Heart left ventricle (tissue), 16 donors: Measurements from ENCODE around the gene ITPK1. TPM values are rescaled to one million over a fixed set of nuclear protein-coding genes. Genes with fewer than 3 reads are reported as not detected.
A peak's percentile ranks its signal among the peaks of the same experiment; 100 is the strongest.

ENCODE experiments used
- ATAC-seq, 4 donors: fragments of 200-7000 bp; cut with Tn5 transposase; one replicate each; pipeline ENCODE4 v1.9.1; 2020 to 2022; ENCODE audit warnings: moderate library complexity in 4 of 4, mild to moderate bottlenecking in 3 of 4, moderate number of reproducible peaks in 1 of 4
- DNase-seq, 5 donors: peaks; one replicate each; pipeline ENCODE4 v3.0.0-alpha.2; 2020
- H3K27ac ChIP-seq, 12 donors: fragments of 200-600 bp; sonication (generic) in 4 of 12; one replicate each; pipeline versions ENCODE4 v1.5.0 to v1.8.0; 2016 to 2022; ENCODE audit warnings: mild to moderate bottlenecking in 2 of 12
- H3K27me3 ChIP-seq, 9 donors: fragments of 200-600 bp; sonication (generic) in 2 of 9; one replicate each; pipeline versions ENCODE4 v1.5.1 to v1.8.0; 2016 to 2022; ENCODE audit warnings: mild to moderate bottlenecking in 3 of 9
- H3K36me3 ChIP-seq, 9 donors: fragments of 200-600 bp; sonication (generic) in 2 of 9; one replicate each; pipeline versions ENCODE4 v1.5.0 to v1.8.0; 2018 to 2022; ENCODE audit warnings: mild to moderate bottlenecking in 2 of 9
- H3K4me1 ChIP-seq, 12 donors: fragments of 200-600 bp; sonication (generic) in 4 of 12; one replicate each; pipeline versions ENCODE4 v1.5.0 to v1.8.0; 2016 to 2022; ENCODE audit warnings: mild to moderate bottlenecking in 3 of 12
- H3K4me3 ChIP-seq, 12 donors: fragments of 200-600 bp; sonication (generic) in 4 of 12; one replicate each; pipeline versions ENCODE4 v1.5.0 to v1.8.0; 2017 to 2022; ENCODE audit warnings: mild to moderate bottlenecking in 9 of 12, moderate library complexity in 4 of 12
- H3K9me3 ChIP-seq, 12 donors: fragments of 200-600 bp; sonication (generic) in 4 of 12; one replicate each; pipeline versions ENCODE4 v1.5.0 to v1.8.0; 2016 to 2022; ENCODE audit warnings: mild to moderate bottlenecking in 1 of 12
- POLR2A ChIP-seq, 2 donors: fragments of 450-650 bp; IDR thresholded peaks; one replicate each; pipeline ENCODE4 v1.6.1; 2017; ENCODE audit warnings: antibody characterized with exemption in 2 of 2, mild to moderate bottlenecking in 2 of 2, moderate library complexity in 2 of 2
- WGBS, 4 donors: extraction: QIAGEN DNeasy Blood & Tissue Kit in 2 of 4; methylation state at CpG; one replicate each; pipeline versions ENCODE4 v1.1.5 to v1.1.7; 2013 to 2018; 5-methylcytosine and 5-hydroxymethylcytosine counted together
- intact Hi-C, 10 donors: fragments of 100-400 bp; cut with DNase I; formaldehyde crosslinking; loops; one replicate each; pipeline versions ENCODE4 v1.11.1 to v1.14.2; 2022
- polyA plus RNA-seq, 2 donors: library from polyadenylated mRNA; stranded (reverse); fragments of 200-250 nt; gene quantifications; one replicate each; pipeline ENCODE4 v1.2.3, GENCODE V29; 2013
- total RNA-seq, 9 donors: library from RNA; depleted of rRNA in 2 of 9; stranded (reverse); fragments of >200 nt in 2 of 9; fragmentation: NEBNext Ultra II Directional in 3 of 9; extraction: Animal tissue kit (Norgen Biotek cat#: 25700) in 3 of 9; gene quantifications; one replicate each; pipeline versions ENCODE4 v1.1.0 to v1.2.4, GENCODE V29; 2016 to 2023
- TF ChIP-seq, protein P1 (sequence below), 12 donors: fragments of 200-600 bp; sonication (generic) in 4 of 12; IDR thresholded peaks; one replicate each; pipeline versions ENCODE4 v1.5.0 to v1.8.0; 2018 to 2022; ENCODE audit warnings: antibody characterized with exemption in 12 of 12, mild to moderate bottlenecking in 5 of 12
- donor health status: ischemic (EF 13 %, LVEDD 7.1; RV severe dilation, severe dysfunction).
- donor health status: healthy with polysubstance abuse.
- donor health status: DM: no; HTN: yes; CAD: no.
- donor health status: DM: no; HTN: no; CAD: no.
- donor health status: ischemic (EF 25% LVEDD 6.9; RV normal size, moderate dysfunction).
- donor health status: ischemic (EF 25% LVEDD 5.7; RV mildly dilated, moderate dysfunction).
- donor health status: healthy.
- donor health status: DM: yes; HTN: yes; CAD: no.
- donor health status: ischemic (EF 35%, LVEDD 5.7; RV mildly dilated, moderate dysfunction).
- donor health status: nonischemic (EF 11% LVEDD 7.7; RV severe dilation, severe dysfunction).
- donor health status: DM: yes; HTN: yes; CAD: no.
- donor health status: PGD.
- donor health status: ischemic (EF 29% LVEDD 5.4; RV normal size, mild dysfunction).
- donor health status: nonischemic (EF 23%, LVEDD 6.1; RV moderate dilation, normal function).

Gene ITPK1
- total and polyA plus RNA-seq, 11 donors: 44.5 to 158 (median 91.0) TPM

DNA sequence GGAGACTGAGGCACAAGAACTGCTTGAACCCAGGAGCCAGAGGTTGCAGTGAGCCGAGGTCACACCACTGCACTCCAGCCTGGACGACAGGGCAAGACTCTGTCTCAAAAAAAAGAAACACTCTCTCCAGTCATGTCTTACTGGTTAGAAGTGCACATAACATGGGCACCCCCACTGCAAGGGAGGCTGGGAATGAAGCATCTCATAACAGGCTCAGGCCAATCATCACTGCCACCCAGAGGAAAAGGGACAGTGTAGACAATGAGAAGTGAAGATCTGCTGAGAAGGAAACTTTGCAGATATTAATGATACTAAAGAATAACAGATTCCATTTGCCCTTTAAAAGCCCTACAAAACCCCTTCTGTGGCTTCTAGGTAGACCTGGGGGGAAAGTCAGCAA lies 66.9 kb downstream of the ITPK1 start:
- Histone ChIP-seq H3K9me3 (no peaks in the 10 kb centered on the region), H3K4me1 (peaks cover 5 to 76% (median 51%) of the 10 kb centered on the region in 12 donors), H3K27ac (peak overlapping the region in 2 of 12 donors; percentile 62 to 74), H3K36me3 (no peaks in the 10 kb centered on the region), H3K27me3 (no peaks in the 10 kb centered on the region), H3K4me3 (no peak overlapping the region)
- DNase-seq: peak in 2 of 5 donors; percentile 6 to 15
- intact Hi-C loops: loop anchor here in 2 of 10 donors (5.0 to 10.0 kb wide), 2 partner anchors 46 to 63 kb away; no protein-coding TSS in a partner anchor
- no peak for TF ChIP-seq POLR2A (IDR thresholded peaks at IDR 0.05)
- TF ChIP-seq, protein P1, sequence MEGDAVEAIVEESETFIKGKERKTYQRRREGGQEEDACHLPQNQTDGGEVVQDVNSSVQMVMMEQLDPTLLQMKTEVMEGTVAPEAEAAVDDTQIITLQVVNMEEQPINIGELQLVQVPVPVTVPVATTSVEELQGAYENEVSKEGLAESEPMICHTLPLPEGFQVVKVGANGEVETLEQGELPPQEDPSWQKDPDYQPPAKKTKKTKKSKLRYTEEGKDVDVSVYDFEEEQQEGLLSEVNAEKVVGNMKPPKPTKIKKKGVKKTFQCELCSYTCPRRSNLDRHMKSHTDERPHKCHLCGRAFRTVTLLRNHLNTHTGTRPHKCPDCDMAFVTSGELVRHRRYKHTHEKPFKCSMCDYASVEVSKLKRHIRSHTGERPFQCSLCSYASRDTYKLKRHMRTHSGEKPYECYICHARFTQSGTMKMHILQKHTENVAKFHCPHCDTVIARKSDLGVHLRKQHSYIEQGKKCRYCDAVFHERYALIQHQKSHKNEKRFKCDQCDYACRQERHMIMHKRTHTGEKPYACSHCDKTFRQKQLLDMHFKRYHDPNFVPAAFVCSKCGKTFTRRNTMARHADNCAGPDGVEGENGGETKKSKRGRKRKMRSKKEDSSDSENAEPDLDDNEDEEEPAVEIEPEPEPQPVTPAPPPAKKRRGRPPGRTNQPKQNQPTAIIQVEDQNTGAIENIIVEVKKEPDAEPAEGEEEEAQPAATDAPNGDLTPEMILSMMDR (IDR thresholded peaks at IDR 0.05): no peak
- ATAC-seq: no peak
- WGBS, 4 donors: 72 to 97% (median 83%) methylated on average over 2 of the region's 2 CpGs

DNA sequence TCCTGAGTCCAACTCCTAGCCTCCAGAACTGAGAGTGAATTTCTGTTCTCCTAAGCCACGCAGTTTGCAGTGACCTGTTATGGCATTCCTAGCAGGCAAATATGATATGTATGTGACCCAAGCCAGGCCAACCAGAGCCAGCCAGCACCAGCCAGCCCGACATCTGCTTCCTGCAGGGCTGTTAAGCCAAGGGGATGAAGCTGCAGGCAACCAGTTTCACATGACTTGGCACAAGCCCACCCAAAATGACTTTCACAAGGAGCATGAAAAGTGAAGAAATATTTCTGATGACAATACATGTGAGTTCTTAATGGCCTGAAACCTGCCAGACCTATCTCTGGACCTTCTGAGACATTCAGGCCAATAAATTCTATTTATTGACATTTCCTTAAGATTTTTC lies 68.1 kb downstream of the ITPK1 start:
- intact Hi-C loops: loop anchor here in 2 of 10 donors (5.0 to 10.0 kb wide), 2 partner anchors 47 to 65 kb away; no protein-coding TSS in a partner anchor
- H3K9me3 ChIP-seq: no peaks in the 10 kb centered on the region
- H3K27ac ChIP-seq: peak overlapping the region in 3 of 12 donors; percentile 56 to 88 (median 87)
- peak in 2 of 5 donors; percentile 9 to 23 for DNase-seq
- peaks cover 6 to 82% (median 61%) of the 10 kb centered on the region in 12 donors for H3K4me1 ChIP-seq
- no peak overlapping the region for H3K4me3 ChIP-seq
- H3K36me3 ChIP-seq: no peaks in the 10 kb centered on the region
- TF ChIP-seq POLR2A (IDR thresholded peaks at IDR 0.05): no peak
- TF ChIP-seq, protein P1 (IDR thresholded peaks at IDR 0.05): no peak
- H3K27me3 ChIP-seq: no peaks in the 10 kb centered on the region
- ATAC-seq: no peak
- WGBS, 4 donors: 60 to 89% (median 65%) methylated on average over 2 of the region's 2 CpGs

DNA sequence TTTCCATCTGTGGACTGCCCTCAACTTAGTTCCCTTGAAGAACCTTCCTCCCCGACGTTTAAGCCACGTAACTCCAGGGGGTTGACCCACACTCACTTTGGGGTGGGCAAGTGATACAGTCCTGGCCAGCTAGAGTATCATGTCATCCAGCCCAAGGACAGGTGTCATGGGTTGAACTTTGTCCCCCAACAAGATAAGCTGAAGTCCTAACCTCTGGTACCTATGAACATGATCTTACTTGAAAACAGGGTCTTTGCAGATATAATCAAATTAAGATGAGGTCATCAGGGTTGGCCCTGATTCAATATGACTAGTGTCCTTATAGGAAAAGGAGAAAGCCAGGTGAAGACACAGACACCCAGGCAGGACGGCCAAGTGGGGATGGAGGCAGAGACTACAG lies 68.6 kb downstream of the ITPK1 start:
- Histone ChIP-seq H3K4me1 (peaks cover 6 to 87% (median 66%) of the 10 kb centered on the region in 12 donors), H3K36me3 (no peaks in the 10 kb centered on the region), H3K9me3 (no peaks in the 10 kb centered on the region), H3K27me3 (no peaks in the 10 kb centered on the region), H3K27ac (peak overlapping the region in 7 of 12 donors; percentile 39 to 94 (median 87)), H3K4me3 (no peak overlapping the region)
- ATAC-seq (no peak), DNase-seq (peak in 1 of 5 donors; percentile 27)
- TF ChIP-seq, protein P1 (IDR thresholded peaks at IDR 0.05): no peak
- no peak for TF ChIP-seq POLR2A (IDR thresholded peaks at IDR 0.05)
- intact Hi-C loops: loop anchor here in 2 of 10 donors (5.0 to 10.0 kb wide), 2 partner anchors 48 to 65 kb away; no protein-coding TSS in a partner anchor
- 71 to 96% (median 82%) methylated on average over 4 of the region's 4 CpGs for WGBS, 4 donors

DNA sequence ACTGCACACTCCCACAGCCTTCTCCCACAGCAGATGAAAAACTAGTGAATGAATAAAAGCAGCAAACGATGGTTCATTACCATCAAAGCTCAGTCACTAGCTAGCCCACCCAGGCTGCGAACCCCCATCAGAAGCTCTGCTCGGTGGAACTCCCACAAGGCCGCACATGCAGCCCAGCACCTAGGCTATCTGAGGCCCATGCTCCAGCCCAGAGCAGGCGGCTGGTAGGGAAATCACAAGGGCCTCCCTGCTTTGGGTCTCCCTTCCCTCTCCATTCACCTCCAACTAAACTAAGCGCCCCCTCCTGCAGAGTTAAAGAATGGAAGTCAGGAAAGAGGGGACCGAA lies 69.0 kb downstream of the ITPK1 start:
- Histone ChIP-seq H3K27ac (peak overlapping the region in 10 of 12 donors; percentile 39 to 94 (median 81)), H3K36me3 (no peaks in the 10 kb centered on the region), H3K27me3 (no peaks in the 10 kb centered on the region), H3K4me1 (peaks cover 6 to 92% (median 68%) of the 10 kb centered on the region in 12 donors), H3K4me3 (no peak overlapping the region), H3K9me3 (no peaks in the 10 kb centered on the region)
- DNase-seq (peak in 1 of 5 donors; percentile 8), ATAC-seq (no peak)
- no peak for TF ChIP-seq POLR2A (IDR thresholded peaks at IDR 0.05)
- TF ChIP-seq, protein P1 (IDR thresholded peaks at IDR 0.05): no peak
- WGBS, 4 donors: 78 to 90% (median 84%) methylated on average over 6 to 7 of the region's 7 CpGs
- intact Hi-C loops: loop anchor here in 2 of 10 donors (5.0 to 10.0 kb wide), 2 partner anchors 48 to 66 kb away; no protein-coding TSS in a partner anchor
